ENCODE results near the gene CCDC182.

The CCDC182 gene

DNA sequence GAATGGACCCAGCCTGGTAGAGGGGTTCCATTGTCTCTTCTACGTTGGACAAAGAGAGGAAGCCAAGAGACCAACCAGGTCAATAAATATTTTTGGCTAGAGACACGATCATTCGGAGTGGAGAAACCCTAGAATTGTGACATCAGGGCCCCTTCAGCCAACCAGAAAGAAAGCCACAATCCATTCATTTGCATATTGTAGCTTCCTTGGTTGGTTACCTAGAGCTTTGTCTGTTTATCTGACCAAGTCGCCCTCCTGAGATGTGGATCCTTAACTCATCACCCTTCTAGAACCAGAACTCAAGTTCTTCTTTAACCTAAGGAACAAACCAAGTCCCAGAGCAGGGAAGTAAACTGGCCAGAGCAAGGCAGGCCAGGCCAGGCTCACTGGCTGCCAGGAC, at the start of gene CCDC182:
Gene CCDC182, minus strand, starts transcription at position 58 of the 400 bp plus-strand sequence. Its CDS starts 27 bp downstream, at position 31.
- DNase-seq (ENCODE audit: low read depth): no peak

DNA sequence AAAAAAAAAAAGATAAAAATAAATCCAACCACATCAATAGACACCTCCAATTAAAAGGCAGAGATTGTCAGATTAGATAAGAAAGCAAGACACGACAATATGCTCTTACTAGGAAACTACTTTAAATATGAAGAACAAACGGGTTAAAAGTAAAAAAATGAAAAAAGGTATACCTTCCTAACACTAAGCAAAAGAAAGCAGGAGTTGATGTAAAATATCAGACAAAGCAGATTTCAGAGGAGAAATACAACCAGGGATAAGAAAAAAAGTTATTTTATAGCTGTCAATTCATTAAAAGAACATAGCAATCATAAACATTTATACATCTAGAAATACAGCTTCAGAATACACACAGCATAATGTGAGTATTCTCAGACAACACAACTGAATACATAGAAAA, 49.7 kb upstream of the CCDC182 start:
- no peak for DNase-seq (ENCODE audit: low read depth)

DNA sequence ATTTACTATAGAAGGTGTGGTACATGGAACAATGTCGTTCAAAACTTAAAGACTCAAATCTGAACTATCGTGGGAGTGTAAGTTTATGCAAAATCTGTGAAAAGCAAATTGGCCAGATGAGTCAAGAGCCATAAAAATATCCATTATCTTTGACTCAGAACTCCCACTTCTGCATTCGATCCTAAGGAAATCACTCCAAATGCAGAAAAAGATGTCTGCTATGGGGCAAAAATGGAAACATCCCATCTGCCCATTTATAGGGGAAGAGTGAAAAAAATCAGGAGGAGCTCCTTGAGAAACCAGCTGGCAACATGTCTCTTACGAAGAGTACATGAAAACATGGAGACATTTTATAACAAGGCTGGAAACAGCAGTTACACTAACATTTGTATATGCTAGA, 43.6 kb upstream of the CCDC182 start:
- DNase-seq (ENCODE audit: low read depth): no peak

DNA sequence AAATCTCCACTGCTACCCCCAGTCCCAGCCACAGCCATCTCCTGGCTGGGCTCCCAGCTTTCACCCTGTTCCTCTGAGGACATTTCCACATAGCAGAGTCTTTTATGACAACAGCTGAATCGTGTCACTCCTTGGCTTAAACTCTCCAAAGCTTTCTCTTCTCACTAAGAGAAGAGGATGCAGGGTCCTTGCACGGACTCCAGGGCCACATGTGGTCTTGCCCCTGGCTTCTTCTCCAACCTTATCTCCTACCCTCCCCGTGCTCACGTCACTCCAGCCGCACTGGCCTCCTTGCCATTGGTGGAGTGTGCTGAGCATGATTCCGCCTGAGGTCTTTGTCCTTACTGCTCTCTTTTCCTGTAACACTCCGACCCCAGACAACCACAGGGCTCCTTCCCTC, 39.9 kb upstream of the CCDC182 start:
- no peak for DNase-seq (ENCODE audit: low read depth)

GRCh38 chr17:57784226-57784895, 39.3 kb upstream of the CCDC182 start:
- DNase-seq (ENCODE audit: low read depth): no peak

- DNase-seq (ENCODE audit: low read depth): no peak
Observed at GRCh38 chr17:57783338-57783742, 38.2 kb upstream of the CCDC182 start.

- no peak for DNase-seq (ENCODE audit: low read depth)
Observed at GRCh38 chr17:57782647-57783337, 37.7 kb upstream of the CCDC182 start.

GRCh38 chr17:57782062-57782490, 37.0 kb upstream of the CCDC182 start:
- DNase-seq (ENCODE audit: low read depth): no peak

GRCh38 chr17:57781386-57782061, 36.4 kb upstream of the CCDC182 start:
- no peak for DNase-seq (ENCODE audit: low read depth)

DNA sequence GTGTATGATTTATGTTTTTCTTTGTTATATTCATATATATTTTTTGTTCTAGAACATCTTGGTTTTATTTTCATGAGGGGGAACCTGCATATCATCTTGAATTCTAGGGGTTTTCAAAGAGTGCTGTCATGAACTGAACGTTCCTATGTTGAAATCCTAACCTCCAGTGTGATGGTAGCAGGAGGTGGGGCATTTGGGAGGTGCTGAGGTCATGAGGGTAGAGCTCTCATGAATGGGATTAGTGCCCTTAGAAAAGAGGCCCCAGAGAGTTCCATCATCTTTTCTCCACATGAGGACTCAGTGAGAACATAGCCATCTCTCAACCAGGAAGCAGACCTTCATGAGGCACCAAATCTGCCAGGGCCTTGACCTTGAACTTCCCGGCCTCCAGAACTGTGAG, 34.6 kb upstream of the CCDC182 start:
- DNase-seq (ENCODE audit: low read depth): no peak

DNA sequence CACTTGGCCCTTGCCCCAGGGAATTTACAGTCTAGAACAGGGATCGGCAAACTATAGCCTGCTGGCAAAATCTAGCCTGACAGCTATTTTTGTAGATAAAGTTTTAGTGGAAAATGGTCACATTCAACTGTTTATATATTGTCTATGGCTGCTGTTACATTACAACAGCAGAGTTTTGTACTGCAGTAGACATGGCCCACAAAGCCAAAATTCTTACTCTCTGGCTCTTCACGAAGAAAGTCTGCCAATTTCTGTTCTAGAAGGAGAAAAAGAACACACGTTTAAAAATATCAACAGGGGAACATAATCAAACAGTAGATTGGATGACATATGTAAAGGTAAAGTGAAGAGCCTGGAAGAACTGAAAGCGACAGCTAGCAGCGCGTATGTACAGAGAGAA, 33.2 kb upstream of the CCDC182 start:
- no peak for DNase-seq (ENCODE audit: low read depth)

DNA sequence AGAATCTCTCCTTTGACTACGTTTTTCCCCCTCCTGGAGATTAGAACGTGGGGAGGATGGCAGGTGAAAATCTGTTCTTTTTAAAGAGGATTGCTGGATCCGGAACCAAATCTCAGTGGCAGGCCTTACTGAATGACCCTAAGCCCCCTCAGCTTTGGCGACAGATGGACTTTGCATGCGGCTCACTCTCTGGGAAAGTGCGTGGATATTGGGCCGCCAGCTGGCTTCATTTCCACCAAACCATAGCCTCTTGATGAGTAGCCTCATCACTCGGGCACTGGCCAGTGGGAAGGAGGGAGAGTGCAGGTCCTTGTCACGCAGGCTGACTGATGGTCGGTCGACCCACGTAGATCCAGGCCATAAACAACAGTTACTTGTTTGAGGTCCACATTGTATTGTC, 31.3 kb upstream of the CCDC182 start:
- no peak for DNase-seq (ENCODE audit: low read depth)

- DNase-seq (ENCODE audit: low read depth): no peak
Observed at GRCh38 chr17:57774872-57775271, 29.8 kb upstream of the CCDC182 start.

DNA sequence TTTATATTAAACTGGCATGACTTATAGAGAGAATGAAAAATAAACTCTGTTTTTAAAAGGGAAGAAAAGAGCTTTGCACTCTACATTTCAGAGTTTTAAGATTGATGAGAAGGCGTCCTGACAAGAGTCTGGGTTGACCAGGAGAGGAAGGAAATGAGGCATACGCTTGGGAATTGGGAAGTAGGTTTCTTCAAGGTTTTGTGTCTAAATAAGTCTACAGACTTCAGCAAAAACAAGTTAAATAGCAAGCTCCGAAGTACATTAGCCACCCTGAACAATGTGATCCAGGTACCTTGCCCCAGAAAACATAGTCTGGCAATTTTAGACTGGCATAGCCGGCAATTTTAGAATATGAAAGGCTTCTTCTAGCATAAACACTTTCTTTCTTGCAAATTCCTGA, 28.5 kb upstream of the CCDC182 start:
- DNase-seq (ENCODE audit: low read depth): no peak

GRCh38 chr17:57772774-57773173, 27.7 kb upstream of the CCDC182 start:
- DNase-seq (ENCODE audit: low read depth): no peak

DNA sequence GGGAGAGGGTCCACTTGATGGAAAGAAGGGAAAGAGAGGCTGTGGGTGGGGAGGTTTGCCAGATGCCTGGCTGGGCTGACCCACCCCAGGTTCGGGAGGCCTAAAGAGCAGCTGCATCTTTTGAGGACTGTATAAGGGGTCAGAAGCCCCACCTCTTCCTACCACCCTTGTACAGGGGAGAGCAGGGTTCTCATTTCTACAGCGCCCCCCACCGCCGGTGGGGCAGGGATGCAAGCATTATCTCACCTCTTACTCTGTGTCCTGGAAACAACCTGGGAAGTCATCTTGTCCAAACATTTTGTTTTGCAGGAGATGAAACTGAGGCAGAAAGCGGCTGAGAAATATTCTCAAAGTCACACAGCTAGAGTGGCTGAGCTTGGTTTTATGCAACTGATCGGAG, 22.5 kb upstream of the CCDC182 start:
- DNase-seq (ENCODE audit: low read depth): no peak

GRCh38 chr17:57766318-57766943, 21.3 kb upstream of the CCDC182 start:
- DNase-seq (ENCODE audit: low read depth): no peak

DNA sequence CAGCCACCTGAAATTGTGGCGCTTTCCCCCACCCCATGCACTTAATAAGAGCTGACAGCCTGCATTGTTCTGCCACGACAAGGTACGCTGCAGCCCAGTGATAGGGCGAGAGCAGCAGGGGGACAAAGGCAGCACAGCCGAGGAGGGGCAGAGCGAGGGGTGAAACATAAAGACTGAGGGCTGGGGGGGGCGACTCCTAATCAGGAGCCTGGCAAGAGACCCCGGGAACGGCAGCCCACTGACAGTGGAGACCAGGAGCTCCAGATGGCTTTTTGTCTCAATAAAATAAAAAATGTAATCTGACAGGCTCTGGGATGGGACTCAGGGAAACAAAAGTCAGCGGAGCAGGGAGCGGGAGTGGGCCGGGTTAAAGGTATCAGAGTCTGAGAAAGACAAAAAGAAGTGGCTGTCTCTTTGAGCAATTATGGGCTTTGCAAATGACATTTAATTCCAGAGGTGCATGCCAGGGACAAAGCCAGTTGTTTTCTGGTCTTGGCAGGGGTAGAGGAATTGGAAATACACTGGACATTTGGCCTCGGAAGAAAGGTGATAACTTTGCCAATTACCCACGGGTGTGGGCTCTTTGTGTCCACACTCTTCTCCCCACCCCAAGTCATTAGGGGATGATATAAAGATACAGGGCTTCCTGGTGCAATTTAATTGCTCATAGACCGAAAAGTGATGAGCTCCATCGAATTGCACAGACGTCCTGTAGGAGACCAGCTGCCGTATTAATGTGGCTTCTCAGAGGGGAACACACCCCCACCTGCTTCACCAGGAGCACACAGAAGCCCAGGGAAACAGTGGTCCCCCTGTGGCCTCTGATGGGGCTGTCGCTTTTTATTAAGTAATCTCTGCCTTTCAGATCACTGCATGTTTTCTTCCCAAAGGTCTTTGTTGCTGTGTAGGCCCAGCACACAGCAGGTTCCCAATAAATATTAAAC, 17.6 kb upstream of the CCDC182 start:
- no peak for DNase-seq (ENCODE audit: low read depth)

- DNase-seq (ENCODE audit: low read depth): no peak
Observed at GRCh38 chr17:57761887-57762286, 16.8 kb upstream of the CCDC182 start.

DNA sequence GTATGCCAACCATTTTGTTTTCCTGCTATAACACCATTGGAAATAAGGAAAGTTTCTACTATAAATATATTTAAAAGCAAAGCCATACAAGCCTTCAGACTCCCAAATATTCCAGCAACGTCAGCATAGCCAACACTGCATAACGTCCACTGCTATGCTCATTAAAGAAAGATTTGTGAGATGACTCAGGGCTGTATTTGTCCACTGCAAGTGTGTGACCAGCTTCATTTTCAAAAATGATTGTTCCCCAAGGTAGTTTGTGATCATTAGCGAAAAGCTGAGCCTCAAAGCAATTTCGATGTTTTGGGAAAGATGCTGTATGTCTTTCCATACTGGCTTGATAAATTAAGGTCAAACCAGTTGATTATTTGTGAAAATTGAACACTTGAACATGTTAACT, 14.9 kb upstream of the CCDC182 start:
- no peak for DNase-seq (ENCODE audit: low read depth)

DNA sequence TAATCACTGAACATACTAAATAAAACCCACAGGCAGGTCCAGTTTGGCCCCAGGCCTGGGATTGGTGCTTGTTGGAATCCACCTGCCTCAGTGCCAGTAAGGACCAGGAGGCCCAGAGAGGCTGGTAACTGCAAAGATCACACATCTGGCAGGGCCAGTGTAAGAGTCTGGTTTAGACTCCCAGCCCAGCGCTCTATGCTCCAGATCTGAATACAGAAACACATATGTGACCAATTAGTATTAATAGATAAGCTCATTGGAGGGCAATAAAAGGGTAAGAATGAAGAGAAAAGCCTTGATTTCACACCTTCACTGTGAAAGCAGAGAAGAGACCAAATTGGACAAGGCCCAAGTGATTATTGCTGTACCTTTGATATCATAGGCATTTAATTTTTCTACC, 13.6 kb upstream of the CCDC182 start:
- no peak for DNase-seq (ENCODE audit: low read depth)

DNA sequence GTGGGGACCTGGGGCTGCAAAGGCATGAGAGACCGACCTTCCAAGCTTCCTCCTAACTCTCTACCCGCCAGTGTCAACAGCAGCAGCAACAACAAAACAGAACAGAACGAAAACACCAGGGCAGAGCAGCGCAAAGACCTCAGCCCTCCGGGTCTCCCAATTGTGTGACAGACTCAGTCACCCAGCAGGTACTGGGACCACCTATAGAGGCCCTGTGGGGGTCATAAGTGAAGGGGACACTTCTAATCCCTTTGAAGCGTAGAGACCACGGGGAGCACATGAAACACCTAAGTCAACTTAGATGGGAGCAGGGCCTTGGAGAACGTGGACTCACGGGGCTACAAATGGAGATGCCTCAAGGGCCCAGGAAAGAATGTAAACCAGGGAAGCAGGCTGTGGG, 12.6 kb upstream of the CCDC182 start:
- DNase-seq (ENCODE audit: low read depth): no peak

Measured in non-pigmented ciliary epithelial cell (primary cell).